Activated naive CD4-positive, alpha-beta T cell treated with Interleukin-2 at 50 U/mL for 16 hours (primary cell): Measurements from ENCODE around the gene SNAPC4.

Experiments used
- DNase-seq: peaks from one replicate; pipeline ENCODE4 v3.0.0-alpha.2; 2020

The SNAPC4 gene

GRCh38 chr9:136391737-136392537, 8.0 kb downstream of the SNAPC4 start:
- DNase-seq = no peak

GRCh38 chr9:136389396-136389795, 10.6 kb downstream of the SNAPC4 start:
- DNase-seq = no peak

GRCh38 chr9:136387217-136387616, 12.8 kb downstream of the SNAPC4 start:
- no peak for DNase-seq

- no peak for DNase-seq
Measured at GRCh38 chr9:136386018-136386417, 14.0 kb downstream of the SNAPC4 start.

GRCh38 chr9:136385015-136385414, 15.0 kb downstream of the SNAPC4 start:
- DNase-seq = peak; percentile 54

GRCh38 chr9:136383436-136383835, 16.5 kb downstream of the SNAPC4 start:
- no peak for DNase-seq

- no peak for DNase-seq
Measured at GRCh38 chr9:136381966-136382513, 17.9 kb downstream of the SNAPC4 start.

- no peak for DNase-seq
Measured at GRCh38 chr9:136381311-136381710, 18.7 kb downstream of the SNAPC4 start.

GRCh38 chr9:136380381-136380780, 19.6 kb downstream of the SNAPC4 start:
- no peak for DNase-seq

- DNase-seq = no peak
Measured at GRCh38 chr9:136379891-136380290, 20.1 kb downstream of the SNAPC4 start.

- no peak for DNase-seq
Measured at GRCh38 chr9:136379401-136379800, 20.6 kb downstream of the SNAPC4 start.

GRCh38 chr9:136379003-136379287, 21.0 kb downstream of the SNAPC4 start:
- DNase-seq = no peak

GRCh38 chr9:136378170-136379002, 21.6 kb downstream of the SNAPC4 start:
- DNase-seq = no peak

GRCh38 chr9:136377341-136378169, 22.4 kb downstream of the SNAPC4 start:
- no peak for DNase-seq

GRCh38 chr9:136376457-136376856, 23.5 kb downstream of the SNAPC4 start:
- no peak for DNase-seq

GRCh38 chr9:136375096-136375495, 24.9 kb downstream of the SNAPC4 start:
- DNase-seq = no peak

- DNase-seq = no peak
Measured at GRCh38 chr9:136374183-136374575, 25.8 kb downstream of the SNAPC4 start.

- no peak for DNase-seq
Measured at GRCh38 chr9:136373300-136374182, 26.4 kb downstream of the SNAPC4 start, which contains the start of gene CARD9. Gene CARD9 (minus strand): TSS chr9:136373669. CDS start chr9:136372078, 1,591 bp downstream.

GRCh38 chr9:136372561-136373299, 27.2 kb downstream of the SNAPC4 start:
- DNase-seq = no peak

- DNase-seq = no peak
Measured at GRCh38 chr9:136372006-136372405, 28.0 kb downstream of the SNAPC4 start.

GRCh38 chr9:136371533-136371880, 28.5 kb downstream of the SNAPC4 start:
- no peak for DNase-seq
